ENCODE measurements around the gene TNNI3. TPM values are rescaled to one million over a fixed set of nuclear protein-coding genes. Genes with fewer than 3 reads are reported as not detected.

Gene TNNI3
- total RNA-seq, 1 experiment from 2014 or later = 15.0 TPM

- TF ChIP-seq ZNF532 (CRISPR knock-in tag; IDR thresholded peaks at IDR 0.05; ENCODE audit: borderline replicate concordance) (no peak), ATF1 (CRISPR knock-in tag; IDR thresholded peaks at IDR 0.05) (no peak), E2F4 (CRISPR knock-in tag; IDR thresholded peaks at IDR 0.05; ENCODE audit: borderline replicate concordance, low read depth) (no peak), ZNF138 (CRISPR knock-in tag; conservative IDR thresholded peaks at IDR 0.05) (no peak), CTCF (IDR thresholded peaks at IDR 0.05) (no peak), ZSCAN18 (CRISPR knock-in tag; IDR thresholded peaks at IDR 0.05) (no peak), MLX (CRISPR knock-in tag; IDR thresholded peaks at IDR 0.05) (no peak)
These were observed 45.2 kb downstream of the TNNI3 start (continued) for GRCh38 chr19:55112246-55112776.

GRCh38 chr19:55111238-55111831 is 46.2 kb downstream of the TNNI3 start:
- CTCF ChIA-PET = interaction anchor here (1.2 kb wide), 1 partner anchor 10 kb away, joined by 3 read pairs; no protein-coding TSS in a partner anchor
- POLR2A ChIA-PET = no interaction called here
- Mint-ChIP-seq H3K4me3 (no peak overlapping the region), H3K36me3 (peaks cover 12% of the 10 kb centered on the region), H3K27ac (no peak overlapping the region), H3K9me3 (no peaks in the 10 kb centered on the region), H3K4me1 (peaks cover 21% of the 10 kb centered on the region), H3K27me3 (ENCODE audit: low read depth) (no peaks in the 10 kb centered on the region)
- ATAC-seq = no peak
- TF ChIP-seq ATF1 (CRISPR knock-in tag; IDR thresholded peaks at IDR 0.05) (no peak), MYBL2 (CRISPR knock-in tag; IDR thresholded peaks at IDR 0.05) (no peak), NFE2L1 (CRISPR knock-in tag; IDR thresholded peaks at IDR 0.05) (no peak), MLX (CRISPR knock-in tag; IDR thresholded peaks at IDR 0.05) (no peak), ATF3 (CRISPR knock-in tag; conservative IDR thresholded peaks at IDR 0.05) (no peak), ZBTB21 (CRISPR knock-in tag; IDR thresholded peaks at IDR 0.05; ENCODE audit: borderline replicate concordance) (no peak), ZNF532 (CRISPR knock-in tag; IDR thresholded peaks at IDR 0.05; ENCODE audit: borderline replicate concordance) (no peak), ZMAT4 (CRISPR knock-in tag; IDR thresholded peaks at IDR 0.05) (no peak)
- DNase-seq (ENCODE audit: low spot score) = no peak

All from WTC11 (cell line).